ENCODE data around the gene FXYD5.

- TF ChIP-seq CTCF (IDR thresholded peaks at IDR 0.05) (no peak), POLR2A (IDR thresholded peaks at IDR 0.05) (no peak)
Measured at GRCh38 chr19:35132254-35132653, 22.3 kb upstream of the FXYD5 start.

All from stomach (tissue), 4 donors.